Subcutaneous adipose tissue (tissue), 4 donors: ENCODE measurements around the gene TSC22D4. TPM values are rescaled to one million over a fixed set of nuclear protein-coding genes. Genes with fewer than 3 reads are reported as not detected.

Source experiments
- CTCF ChIP-seq: fragments of 450-650 bp; IDR thresholded peaks from one replicate; pipeline ENCODE4 v1.5.1; 2016; ENCODE audit warnings: low read depth, mild to moderate bottlenecking, control low read depth, antibody characterized with exemption, moderate library complexity
- total RNA-seq, 4 donors: library from RNA; depleted of rRNA; stranded (reverse); fragments of >200 nt; gene quantifications; one replicate each; pipeline ENCODE4 v1.1.0, GENCODE V29; 2016

The TSC22D4 gene
- total RNA-seq, 4 donors from 2014 or later, result 17.0 to 35.6 (median 19.1) TPM

DNA sequence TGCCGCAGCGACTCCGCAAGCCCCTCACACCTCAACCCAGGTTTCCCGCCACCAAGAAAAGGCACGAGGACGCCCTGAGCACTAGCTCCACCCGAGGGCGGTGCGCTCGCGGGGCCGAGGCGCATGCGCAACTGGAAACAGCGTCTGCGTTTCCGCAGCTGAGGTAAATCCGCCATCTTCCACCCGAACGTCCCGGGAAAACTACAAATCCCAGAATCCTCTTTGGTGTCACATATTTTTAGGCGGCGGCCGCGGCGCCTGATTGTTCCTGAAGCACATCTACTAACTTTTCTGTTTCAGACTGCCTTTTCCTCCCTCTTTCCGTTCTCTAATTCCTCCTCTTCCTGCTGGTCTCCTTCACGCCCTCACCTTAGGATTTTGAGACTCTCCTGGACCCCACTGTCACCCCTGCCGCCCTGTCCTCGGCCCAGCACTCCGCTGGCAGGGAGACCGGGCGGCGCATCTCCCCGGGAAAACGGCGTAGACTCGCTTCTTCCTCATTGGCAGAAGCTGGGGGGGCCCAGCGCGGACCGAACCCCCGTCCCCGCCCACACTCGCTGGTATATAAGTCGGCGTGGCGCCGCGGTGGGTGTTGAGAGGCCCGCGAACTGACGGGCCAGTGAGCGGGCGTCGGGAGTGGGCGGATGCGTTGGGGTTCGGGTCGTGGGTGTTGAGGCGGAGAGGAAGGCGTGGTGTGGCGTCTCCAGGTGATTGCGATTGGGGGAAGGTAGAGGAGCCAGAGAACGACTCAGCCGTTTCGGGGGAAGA, 50.6 kb downstream of the TSC22D4 start, which contains the start of gene ZCWPW1:
ZCWPW1 (minus strand) TSS at position 505 of the 768 bp plus-strand sequence. CDS start 8,054 bp downstream, outside the sequence.
- no peak for TF ChIP-seq CTCF

- no peak for TF ChIP-seq CTCF
These were observed 51.2 kb downstream of the TSC22D4 start for GRCh38 chr7:100427762-100428198.

- no peak for TF ChIP-seq CTCF
These were observed 52.5 kb downstream of the TSC22D4 start for GRCh38 chr7:100426516-100426915.

DNA sequence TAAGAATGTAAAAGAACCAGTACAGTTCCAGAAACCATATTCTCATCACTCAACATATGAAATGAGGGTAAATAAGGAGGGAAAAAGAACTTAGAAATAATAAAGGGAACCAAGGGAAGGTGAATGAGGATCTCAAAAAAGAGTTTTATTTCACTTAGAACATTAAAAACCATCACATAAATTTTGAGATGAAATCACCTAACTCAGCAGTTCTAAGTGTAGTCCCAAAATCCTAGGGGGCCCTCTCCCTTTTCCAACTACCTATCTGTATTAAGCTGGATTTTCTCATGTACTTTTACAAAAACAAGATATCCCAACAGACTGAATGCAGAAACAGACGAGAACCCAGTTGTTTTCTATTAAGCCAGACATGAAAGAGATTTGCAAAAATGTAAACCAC, 53.7 kb downstream of the TSC22D4 start:
- TF ChIP-seq CTCF, result no peak

GRCh38 chr7:100423315-100423714, 55.7 kb downstream of the TSC22D4 start:
- no peak for TF ChIP-seq CTCF

DNA sequence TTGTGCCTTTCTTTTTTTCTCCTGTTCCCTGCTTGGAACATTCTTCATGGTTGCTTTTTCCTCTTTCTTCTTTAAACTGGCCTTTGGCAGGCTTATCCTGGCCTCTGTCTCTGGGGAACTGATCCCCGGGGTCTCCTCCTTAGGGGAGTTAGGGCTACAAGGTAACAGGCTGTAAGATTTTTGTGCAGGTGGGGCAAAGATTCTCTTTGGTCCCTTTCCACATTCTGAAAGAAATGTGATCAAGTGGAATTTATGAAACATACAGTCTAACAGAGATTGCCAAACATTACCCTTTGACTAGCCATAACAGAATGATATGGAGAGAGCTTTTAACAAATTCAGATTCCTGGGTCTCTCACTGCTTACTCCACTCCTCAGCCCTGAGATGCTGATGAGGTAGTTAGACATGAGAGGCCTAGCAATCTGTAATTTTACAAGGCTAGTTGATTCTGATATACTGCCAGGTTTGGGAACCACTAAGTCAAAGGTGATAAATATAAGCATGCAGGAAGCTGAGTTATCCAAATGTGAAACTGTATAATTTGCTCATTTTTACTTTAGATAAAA, 59.3 kb downstream of the TSC22D4 start:
- no peak for TF ChIP-seq CTCF

- no peak for TF ChIP-seq CTCF
These were observed 59.9 kb downstream of the TSC22D4 start for GRCh38 chr7:100418930-100419659.
